Right renal cortex interstitium (tissue), 3 donors: ENCODE measurements around the gene ABCC6. TPM values are rescaled to one million over a fixed set of nuclear protein-coding genes. Genes with fewer than 3 reads are reported as not detected.
"Not testable (repeated sequence)": the region's sequence is repeated elsewhere in the genome, so short reads cannot be mapped to it uniquely, and the experiment has no call there.

Experiments
- DNase-seq, 3 donors: peaks; one replicate each; pipeline ENCODE4 v3.0.0-alpha.2; 2013; ENCODE audit warnings: low read depth in 3 of 3, low spot score in 2 of 3
- polyA plus RNA-seq, 3 donors: library from polyadenylated mRNA; unstranded; fragments of 120-200 nt; gene quantifications; one replicate each; pipeline ENCODE4 v1.2.1, GENCODE V29; 2013; ENCODE audit not compliant: insufficient read length in 3 of 3

The ABCC6 gene
- polyA plus RNA-seq, 3 donors, result 14.0 to 26.1 (median 15.2) TPM

GRCh38 chr16:16163571-16163970, 59.7 kb downstream of the ABCC6 start:
- no peak for DNase-seq

DNA sequence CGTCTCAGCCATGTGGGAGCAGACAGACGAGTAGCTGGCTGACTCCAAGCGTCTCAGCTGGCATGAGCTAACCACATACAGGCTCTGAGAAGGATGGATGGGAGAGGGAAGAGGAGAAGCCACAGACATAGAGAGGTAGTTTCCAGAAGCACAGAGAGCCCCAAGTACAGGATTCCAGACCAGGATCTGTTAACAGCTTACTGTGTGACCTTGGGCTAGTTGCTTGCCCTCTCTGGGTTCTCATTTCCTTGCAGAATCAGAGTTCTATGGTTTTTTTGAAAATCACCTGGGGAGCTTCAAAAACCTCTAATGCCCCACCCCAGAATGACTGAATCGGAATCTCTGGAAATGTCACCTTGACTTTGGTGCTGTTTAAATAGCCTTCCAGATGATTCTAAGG, 60.2 kb downstream of the ABCC6 start:
- no peak for DNase-seq

DNA sequence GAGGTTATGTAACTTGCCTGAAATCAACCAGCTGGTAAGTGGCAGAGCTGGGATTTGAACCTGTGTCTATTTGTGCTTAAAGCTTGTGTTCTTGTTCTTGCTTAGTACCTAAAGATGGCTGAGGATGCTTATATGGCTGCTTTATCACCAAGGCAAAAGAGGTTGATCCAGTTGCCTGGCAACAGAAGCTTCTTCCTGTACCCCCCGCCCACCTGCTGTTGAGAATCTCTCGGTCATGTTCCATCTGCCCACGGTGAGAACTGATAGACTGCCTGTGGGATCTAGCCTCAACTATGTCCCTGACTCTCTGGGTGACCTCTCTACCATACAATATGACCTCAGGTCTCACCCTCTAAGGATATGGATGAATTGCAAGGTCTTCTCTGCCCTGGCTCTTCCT, 60.7 kb downstream of the ABCC6 start:
- DNase-seq, result no peak

DNA sequence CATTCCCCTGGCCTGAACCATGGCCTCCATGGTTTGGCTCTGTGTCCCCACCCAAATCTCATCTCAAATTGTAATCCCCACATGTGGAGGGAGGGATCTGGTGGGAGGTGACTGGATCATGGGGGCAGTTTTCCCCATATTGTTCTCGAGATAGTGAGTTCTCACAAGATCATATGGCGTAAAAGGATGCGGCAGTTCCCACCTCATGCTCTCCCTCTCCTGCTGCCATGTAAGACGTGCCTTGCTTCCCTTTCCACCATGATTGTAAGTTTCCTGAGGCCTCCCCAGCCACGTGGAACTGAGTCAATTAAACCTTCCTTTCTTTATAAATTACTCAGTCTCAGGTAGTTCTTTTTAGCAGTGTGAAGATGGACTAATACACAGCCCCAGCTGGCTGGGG, 61.5 kb downstream of the ABCC6 start:
- DNase-seq, result not testable (repeated sequence)

GRCh38 chr16:16161319-16161718, 62.0 kb downstream of the ABCC6 start:
- DNase-seq, result no peak

DNA sequence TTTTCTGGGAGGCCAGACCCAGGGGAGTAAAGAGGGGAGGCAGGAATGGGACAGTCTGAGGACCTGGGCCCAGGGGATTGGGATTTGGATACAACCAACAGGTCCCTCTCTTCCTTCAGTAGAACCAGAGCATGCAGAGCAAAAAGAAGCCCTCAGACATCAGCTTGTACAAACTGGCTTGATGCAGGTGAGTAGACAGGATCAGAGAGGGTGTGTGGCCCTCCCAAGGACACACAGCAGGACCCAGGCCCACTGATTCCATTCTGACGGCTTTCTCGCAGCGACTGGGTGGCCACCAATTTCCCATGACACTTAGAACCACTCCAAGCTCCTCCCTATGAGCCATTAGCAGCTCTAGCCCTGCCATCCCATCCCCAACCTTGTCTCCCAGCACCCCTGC, 63.6 kb downstream of the ABCC6 start:
- no peak for DNase-seq

- no peak for DNase-seq
Observed at GRCh38 chr16:16158741-16159374, 64.4 kb downstream of the ABCC6 start.

DNA sequence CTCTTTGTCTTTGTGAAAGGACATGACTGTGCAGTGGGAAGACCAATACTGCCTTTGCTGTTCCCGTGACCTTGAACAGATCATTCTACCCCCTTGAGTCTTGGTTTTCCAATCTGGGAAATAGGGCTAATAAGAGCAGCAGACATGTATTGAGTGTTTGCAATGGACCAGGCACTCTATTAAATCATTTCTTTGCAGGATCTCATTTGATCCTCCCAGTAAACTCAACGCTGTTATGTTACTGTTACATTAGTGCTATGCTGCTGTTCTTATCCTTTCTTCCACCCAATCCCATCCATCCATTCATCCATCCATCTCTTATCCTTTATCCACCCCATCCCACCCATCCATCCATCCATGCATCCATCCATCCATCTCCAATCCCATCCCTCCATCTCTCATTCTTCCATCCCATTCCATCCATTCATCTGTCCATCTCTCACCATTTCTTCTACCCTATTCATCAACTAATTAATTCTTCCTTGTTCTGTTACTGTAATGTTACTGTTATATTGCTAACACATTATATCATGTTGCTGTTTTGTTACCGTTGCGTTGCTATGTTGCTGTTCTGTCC, 65.1 kb downstream of the ABCC6 start:
- DNase-seq, result no peak

GRCh38 chr16:16157166-16157565, 66.1 kb downstream of the ABCC6 start:
- DNase-seq, result no peak

DNA sequence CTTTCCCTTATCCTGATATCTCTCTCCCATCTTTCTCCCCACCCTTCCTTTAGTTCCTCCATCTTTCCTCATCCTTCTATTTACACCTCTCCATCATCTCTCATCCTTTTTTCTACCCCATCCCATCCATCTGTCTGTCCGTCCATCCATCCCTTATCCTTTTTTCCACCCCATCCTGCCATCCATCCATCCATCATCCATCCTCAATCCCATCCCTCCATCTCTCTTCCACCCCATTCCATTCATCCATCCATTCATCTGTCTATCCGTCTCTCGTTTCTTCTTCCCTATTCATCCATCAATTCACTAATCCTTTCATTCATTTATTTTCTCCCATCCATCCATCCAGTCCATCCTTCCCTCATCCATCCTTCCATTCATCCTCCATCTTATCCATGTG, 68.1 kb downstream of the ABCC6 start:
- DNase-seq, result no peak

DNA sequence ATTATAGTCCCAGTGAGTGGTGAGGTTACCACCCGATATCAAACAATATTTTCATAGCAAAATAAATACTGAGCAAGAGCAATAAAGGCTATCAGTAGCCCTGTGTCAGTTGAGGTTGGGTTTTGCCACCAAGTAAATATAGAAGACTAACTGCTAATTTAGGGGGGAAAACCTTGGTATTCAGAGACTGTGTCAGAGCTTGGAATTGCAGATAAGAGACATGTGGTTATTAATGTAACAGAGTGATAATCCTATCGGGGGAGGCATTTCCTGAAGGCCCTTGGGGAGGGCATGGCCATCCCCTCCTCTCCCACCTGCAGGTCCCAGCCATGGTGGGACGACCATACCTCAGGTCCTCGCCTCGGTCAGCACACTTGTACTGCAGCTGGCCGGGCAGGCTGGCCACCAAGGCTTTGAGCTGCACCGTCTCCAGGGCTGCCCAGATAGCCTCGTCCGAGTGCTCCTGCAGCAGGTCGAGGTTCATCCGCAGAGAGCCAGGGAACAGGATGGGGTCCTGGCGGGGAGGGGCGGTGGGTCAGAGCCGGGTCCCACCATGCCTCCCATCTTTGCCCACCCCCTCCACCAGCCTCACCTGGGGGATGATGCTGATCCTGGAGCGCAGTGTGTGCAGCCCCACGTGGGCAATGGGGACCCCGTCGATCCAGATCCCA, 68.9 kb downstream of the ABCC6 start:
- DNase-seq, result no peak

DNA sequence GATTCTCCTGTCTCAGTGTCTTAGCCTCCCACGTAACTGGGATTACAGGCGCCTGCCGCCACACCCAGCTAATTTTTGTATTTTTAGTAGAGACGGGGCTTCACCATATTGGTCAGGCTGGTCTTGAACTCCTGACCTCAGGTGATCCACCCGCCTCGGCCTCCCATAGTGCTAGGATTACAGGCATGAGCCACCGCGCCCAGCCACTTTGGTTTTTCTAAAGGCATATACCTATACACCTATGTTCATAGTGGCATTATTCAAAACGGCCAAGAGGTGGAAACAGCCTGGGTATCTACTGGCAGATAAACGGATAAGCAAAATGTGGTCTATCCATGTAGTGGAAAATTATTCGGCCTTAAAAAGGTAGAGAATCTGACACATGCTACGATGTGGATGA, 70.3 kb downstream of the ABCC6 start:
- DNase-seq, result not testable (repeated sequence)

DNA sequence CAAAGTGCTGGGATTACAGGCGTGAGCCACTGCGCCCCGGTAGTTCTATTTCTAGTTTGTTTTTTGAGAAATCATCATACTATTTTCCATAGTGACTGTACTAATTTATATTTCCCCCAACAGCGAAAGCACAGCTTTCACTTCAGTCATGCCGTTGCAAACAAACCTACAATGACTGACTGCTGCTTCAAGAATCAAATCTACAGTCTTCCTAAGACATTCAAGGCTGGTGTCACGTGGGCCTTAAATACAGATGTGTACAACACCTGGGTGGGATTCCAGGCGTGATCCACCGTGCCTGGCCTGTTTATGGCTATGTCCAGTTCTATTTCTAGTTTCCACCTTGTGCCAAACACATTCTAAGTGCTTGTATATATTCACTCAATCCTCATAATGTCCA, 72.0 kb downstream of the ABCC6 start:
- DNase-seq, result no peak

DNA sequence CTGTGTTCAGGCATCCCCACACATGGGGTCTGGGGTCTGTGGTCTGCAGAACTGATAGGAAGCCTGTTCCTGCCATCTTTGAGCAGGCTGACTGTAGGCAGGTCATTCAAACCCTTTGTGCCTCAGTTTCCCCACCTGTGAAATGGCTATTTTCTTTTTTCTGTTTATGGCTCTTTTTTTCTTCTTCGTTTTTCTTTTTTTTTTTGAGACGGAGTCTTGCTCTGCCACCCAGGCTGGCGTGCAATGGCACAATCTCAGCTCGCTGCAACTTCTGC, 72.5 kb downstream of the ABCC6 start:
- DNase-seq, result no peak

- peak in 1 of 3 donors; percentile 25 for DNase-seq
Observed at GRCh38 chr16:16150117-16150877, 73.0 kb downstream of the ABCC6 start.

DNA sequence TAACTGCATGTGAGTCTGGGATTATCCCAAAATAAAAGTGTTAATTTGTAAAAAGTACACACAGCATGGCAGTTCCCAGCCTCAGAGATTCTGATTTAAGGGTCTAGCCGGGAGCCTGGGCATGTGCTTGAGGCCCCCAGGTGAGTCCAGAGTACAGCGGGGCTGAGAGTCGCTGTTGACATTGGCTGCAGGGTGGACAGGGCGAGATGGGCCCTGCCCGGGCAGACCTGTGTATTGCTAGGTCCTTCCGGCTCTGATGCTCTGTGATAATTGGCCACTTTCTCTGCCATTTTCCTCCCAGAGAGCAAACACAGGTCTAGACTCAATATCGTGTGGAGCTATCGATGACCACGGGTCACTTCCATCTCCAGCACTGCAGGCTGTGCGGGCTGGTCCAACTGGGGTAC, 73.6 kb downstream of the ABCC6 start:
- no peak for DNase-seq

DNA sequence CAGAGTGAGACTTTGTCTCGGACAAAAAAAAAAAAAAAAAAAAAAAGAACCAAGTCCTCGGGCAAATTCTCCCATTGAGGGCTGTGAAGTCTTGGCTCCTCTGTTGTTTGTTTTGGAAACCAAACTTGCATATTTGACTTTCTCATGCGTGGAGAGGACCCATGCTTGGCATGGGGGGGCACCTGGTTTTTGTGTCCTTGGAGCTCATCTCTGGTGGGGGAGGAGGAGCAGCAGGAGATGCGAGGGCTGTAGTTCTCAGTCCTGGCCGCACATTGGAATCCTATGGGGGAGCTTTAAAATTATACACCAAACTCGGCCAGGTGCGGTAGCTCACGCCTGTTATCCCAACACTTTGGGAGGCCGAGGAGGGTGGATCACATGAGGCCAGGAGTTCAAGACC, 74.5 kb downstream of the ABCC6 start:
- no peak for DNase-seq

- not testable (repeated sequence) for DNase-seq
Observed at GRCh38 chr16:16148000-16148599, 75.2 kb downstream of the ABCC6 start.

DNA sequence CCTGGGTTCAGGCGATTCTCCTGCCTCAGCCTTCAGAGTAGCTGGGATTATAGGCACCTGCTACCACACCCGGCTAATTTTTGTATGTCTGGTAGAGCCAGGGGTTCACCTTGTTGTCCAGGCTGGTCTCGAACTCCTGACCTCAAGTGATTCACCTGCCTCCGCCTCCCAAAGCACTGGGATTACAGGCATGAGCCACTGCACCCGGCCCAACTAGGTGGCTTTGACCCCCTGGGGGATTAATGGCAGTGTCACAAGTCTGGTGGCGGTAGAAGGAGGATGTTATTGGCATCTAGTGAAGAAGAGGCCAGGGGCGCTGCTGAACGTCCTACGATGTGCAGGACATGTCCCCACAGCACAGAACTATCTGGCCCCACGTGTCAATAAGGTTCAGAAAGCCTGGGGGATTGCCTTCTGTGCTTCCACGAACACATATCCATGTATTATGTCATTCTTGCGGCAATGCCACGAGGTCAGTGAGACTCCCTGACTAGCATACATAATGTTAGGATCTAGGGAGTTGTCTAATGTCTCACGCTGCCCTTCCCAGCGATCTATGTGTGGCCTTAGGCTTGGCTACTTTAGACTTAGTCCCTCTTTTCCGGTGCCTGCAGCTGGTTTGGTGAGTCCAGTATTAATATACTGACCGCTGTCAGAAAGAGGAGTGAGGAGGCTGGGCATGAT, 75.8 kb downstream of the ABCC6 start:
- DNase-seq, result no peak

DNA sequence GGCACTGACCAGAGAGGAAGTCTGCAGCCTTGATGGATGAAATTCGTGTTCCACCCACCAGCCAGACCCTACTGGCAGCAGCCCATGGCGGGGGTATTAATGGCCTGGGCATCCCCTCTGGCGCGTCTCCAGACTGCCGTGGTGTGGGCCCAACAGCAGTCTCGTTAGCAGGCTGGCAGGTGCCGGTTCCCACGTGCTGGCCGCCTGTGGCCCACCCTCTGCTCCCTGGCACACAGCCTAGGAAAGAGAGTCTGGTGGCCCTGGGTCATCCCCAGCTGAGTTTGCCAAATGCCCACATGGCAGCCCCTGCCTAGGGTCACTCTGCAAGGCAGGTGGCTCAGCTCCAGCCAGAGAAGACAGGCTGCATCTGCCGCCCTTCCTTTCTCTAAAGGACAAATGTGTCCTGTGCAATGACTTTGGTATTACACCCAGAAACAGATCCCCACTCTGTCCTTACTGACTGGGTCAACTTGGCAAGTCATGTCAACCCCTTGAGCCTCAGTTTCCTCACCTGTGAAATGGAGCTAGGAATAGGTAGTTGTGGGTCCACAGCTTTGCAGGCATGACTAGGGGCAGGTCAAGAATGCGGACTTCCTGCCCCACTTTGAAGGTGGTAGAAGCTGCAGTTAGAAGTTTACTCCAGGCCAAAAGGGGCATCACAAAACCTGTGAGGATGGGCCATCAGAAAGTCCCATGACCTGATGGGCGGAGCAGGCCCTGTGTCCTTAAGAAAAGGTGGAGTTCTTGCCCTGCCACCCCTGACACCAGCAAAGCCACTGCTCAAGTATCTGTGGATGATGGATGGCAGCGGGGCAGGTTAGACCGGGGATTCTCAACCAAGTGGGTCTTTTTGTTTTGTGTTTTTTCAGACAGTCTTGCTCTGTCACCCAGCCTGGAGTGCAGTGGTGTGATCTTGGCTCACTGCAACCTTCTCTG, 76.6 kb downstream of the ABCC6 start:
- DNase-seq, result no peak
